DOHH2 (cell line): ENCODE results near the gene AKAP13.

Source experiments
- EZH2phosphoT487 ChIP-seq: fragments of 200-600 bp; sonication (generic); IDR thresholded peaks from 2 replicates; pipeline ENCODE4 v1.6.1; 2017; ENCODE audit warnings: borderline replicate concordance, mild to moderate bottlenecking, antibody characterized with exemption, low read length, moderate library complexity, mixed read lengths
- TF ChIP-seq, protein P1 (sequence below): fragments of 200-600 bp; sonication (generic); IDR thresholded peaks from one replicate; pipeline ENCODE4 v1.5.1; 2014; ENCODE audit warnings: antibody characterized with exemption, mild to moderate bottlenecking, low read depth, low read length; ENCODE audit not compliant: poor library complexity, severe bottlenecking

DNA sequence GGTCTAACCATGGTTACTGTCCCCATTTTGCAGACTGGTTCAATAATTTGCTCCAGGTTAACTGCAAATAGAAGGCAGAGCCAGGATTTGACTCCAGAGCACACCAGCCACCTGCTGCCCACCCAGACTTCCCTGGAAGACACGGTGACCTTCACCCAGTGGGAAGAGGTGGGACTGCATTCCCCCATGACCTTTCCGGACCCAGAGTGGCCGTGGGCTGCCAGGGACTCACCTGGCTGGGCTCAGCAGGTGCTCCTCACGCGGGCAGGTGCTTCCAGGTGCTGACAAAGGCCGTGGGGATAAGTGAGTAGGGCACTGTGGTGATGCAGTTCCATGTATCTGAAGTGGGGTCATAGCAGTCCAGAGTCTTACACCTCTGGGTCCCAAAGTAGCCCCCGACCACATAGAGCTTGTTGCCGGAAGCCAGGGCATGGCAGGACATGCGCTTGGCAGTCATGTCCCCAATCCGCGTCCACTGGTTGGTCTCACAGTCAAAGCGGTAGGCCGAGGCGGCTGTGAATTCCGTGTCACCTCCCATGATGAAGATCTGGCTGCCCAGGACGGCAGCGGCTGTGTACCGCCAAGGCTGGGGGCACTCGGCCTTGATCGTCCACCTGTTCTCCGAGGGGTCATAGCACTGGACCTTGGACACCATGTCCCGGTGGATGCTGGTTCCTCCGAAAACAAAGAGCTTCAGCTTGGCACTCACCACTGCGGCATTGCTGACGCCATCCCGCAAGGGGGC, 387.6 kb downstream of the AKAP13 start:
- TF ChIP-seq EZH2phosphoT487 = no peak
- TF ChIP-seq, protein P1, sequence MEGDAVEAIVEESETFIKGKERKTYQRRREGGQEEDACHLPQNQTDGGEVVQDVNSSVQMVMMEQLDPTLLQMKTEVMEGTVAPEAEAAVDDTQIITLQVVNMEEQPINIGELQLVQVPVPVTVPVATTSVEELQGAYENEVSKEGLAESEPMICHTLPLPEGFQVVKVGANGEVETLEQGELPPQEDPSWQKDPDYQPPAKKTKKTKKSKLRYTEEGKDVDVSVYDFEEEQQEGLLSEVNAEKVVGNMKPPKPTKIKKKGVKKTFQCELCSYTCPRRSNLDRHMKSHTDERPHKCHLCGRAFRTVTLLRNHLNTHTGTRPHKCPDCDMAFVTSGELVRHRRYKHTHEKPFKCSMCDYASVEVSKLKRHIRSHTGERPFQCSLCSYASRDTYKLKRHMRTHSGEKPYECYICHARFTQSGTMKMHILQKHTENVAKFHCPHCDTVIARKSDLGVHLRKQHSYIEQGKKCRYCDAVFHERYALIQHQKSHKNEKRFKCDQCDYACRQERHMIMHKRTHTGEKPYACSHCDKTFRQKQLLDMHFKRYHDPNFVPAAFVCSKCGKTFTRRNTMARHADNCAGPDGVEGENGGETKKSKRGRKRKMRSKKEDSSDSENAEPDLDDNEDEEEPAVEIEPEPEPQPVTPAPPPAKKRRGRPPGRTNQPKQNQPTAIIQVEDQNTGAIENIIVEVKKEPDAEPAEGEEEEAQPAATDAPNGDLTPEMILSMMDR = no peak
